GM12875 (cell line): ENCODE data around the gene SORCS2.

Experiments
- H3K4me3 ChIP-seq: one replicate; pipeline ENCODE4 v1.5.1; 2011; ENCODE audit warnings: low read depth, low read length, control low read depth
- TF ChIP-seq, protein P1 (sequence below): IDR thresholded peaks from 2 replicates; pipeline ENCODE4 v1.5.1; 2011; ENCODE audit warnings: low read depth, mild to moderate bottlenecking, control low read depth, inconsistent platforms, low read length, moderate library complexity, borderline replicate concordance; ENCODE audit not compliant: insufficient read depth

The SORCS2 gene

DNA sequence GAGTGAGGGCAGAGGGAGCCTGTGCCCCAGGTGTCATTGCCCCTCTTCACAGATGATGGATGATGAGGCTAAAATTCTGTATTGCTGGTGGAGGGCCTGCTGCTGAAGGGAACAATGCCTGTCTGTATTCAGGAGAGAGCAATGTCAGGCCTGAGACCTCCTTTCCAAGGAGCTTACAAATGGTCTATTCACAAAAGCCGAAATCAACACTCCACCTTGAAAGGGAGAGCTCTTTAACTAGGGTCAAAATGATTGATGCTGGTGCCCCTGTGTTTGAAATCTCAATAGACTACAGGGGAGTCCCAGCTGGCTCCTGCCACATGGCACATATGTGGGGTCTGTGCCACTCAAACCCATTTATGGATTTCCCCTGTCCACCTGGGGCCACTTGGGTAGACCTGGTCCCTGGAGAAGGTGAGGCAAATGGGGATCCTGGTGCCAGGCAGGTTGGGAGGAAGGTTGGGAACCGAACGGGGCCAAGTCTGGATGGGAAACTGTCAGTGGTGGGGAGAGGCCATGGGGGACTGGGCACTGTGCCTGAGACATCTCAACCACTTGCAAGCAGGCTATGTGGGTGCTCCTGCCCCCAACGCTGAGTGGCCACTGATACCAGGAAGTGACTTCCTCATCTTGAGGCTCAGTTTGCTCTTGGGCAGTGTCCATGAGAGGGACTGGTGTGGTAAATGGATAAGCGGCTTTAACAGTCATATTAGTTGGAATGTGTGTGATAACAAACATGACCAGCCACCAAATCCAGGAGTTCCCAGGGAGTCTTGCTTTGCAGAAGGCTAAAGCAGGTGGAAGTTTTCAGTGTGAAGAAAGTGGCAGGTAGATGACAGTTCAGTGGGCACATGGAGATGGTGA is 466.2 kb downstream of the SORCS2 start:
- no peak overlapping the region for H3K4me3 ChIP-seq
- TF ChIP-seq, protein P1, sequence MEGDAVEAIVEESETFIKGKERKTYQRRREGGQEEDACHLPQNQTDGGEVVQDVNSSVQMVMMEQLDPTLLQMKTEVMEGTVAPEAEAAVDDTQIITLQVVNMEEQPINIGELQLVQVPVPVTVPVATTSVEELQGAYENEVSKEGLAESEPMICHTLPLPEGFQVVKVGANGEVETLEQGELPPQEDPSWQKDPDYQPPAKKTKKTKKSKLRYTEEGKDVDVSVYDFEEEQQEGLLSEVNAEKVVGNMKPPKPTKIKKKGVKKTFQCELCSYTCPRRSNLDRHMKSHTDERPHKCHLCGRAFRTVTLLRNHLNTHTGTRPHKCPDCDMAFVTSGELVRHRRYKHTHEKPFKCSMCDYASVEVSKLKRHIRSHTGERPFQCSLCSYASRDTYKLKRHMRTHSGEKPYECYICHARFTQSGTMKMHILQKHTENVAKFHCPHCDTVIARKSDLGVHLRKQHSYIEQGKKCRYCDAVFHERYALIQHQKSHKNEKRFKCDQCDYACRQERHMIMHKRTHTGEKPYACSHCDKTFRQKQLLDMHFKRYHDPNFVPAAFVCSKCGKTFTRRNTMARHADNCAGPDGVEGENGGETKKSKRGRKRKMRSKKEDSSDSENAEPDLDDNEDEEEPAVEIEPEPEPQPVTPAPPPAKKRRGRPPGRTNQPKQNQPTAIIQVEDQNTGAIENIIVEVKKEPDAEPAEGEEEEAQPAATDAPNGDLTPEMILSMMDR: no peak

DNA sequence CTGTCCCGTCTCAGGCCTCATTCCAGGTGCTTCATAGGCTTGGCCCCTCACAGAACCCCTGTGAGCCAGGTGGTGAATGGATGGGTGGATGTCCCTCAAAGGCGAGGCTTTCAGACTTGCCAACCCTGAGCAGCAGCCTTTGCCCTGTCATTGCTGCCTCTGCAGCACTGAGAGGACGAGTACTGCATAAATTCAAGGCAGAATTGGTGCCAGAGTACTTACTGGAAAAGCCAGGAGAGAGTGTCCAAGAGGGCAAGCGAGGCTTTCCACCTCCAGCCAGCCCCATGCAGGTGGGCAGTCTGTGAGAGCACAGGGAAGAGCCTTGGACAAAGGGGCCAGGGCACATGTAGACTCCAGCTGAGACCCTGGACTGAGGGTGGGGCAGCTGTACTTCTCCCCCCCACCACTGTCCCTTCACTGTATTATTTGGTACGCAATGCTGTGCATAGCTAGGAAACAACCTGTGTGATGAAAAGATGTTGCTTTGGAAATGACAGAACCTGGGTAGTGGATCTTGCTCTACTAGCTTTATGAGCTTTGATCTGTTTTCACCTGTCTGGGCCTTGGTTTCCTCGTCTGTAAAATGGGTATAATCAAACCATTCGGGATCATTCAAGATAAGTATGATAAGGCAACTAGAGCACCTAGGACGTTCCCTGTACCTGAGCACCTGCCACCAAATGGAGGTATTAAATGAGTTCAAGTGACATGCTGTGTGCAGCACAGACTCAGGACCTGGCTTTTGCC is 467.3 kb downstream of the SORCS2 start:
- TF ChIP-seq, protein P1: no peak
- no peak overlapping the region for H3K4me3 ChIP-seq

- TF ChIP-seq, protein P1: no peak
Measured at GRCh38 chr4:7660176-7661039, 468.1 kb downstream of the SORCS2 start.

DNA sequence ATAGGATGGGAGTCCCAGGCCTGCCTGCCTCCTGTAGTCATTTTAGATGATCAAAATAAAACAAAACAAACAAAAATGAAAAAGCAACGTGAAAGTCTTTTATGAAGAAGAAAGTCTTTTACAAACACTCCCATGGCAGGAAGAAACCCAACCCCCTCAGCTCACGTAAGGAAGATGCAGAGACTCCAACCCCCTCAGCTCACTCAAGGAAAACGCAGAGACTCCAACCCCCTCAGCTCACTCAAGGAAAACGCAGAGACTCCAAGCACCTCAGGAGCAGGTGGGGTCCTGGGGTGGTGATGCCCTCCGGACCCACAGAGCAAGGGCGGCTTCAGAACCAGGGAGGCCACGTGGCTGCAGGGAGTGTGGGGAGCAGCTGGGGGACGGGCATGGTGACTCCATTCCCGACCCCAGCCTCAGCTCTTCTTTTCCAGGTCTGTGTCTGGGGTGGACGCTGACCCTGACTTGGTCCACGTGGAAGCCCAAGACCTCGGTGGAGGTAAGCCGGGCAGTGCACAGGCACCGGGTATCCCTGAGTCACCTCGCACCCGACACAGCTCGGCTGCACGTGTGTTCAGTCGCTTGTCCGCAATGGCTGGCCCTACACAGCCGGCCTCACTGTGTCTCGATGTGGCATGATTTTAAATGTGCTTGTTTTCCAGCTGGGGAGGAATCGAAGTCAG is 468.9 kb downstream of the SORCS2 start:
- TF ChIP-seq, protein P1: no peak
- H3K4me3 ChIP-seq: no peak overlapping the region

More at GRCh38 chr4:7660176-7661039, 468.1 kb downstream of the SORCS2 start:
- H3K4me3 ChIP-seq: no peak overlapping the region

GRCh38 chr4:7661846-7662506 is 469.6 kb downstream of the SORCS2 start:
- TF ChIP-seq, protein P1: no peak

GRCh38 chr4:7662507-7662846 is 470.1 kb downstream of the SORCS2 start:
- H3K4me3 ChIP-seq: no peak overlapping the region
- TF ChIP-seq, protein P1: no peak

More at GRCh38 chr4:7661846-7662506, 469.6 kb downstream of the SORCS2 start:
- no peak overlapping the region for H3K4me3 ChIP-seq
